ENCODE data around the gene GLB1L.
"Not testable (repeated sequence)": the region's sequence is repeated elsewhere in the genome, so short reads cannot be mapped to it uniquely, and the experiment has no call there.

The GLB1L gene

GRCh38 chr2:219201331-219201730, 43.9 kb downstream of the GLB1L start:
- not testable (repeated sequence) for H3K9me3 Mint-ChIP-seq; H3K4me3 Mint-ChIP-seq; H3K27me3 Mint-ChIP-seq; DNase-seq; H3K36me3 Mint-ChIP-seq (ENCODE audit: low read depth)
- H3K27ac Mint-ChIP-seq: peak overlapping the region; percentile 88
- peaks cover 23% of the 10 kb centered on the region for H3K4me1 Mint-ChIP-seq (ENCODE audit: low read depth)

GRCh38 chr2:219200502-219201326, 44.5 kb downstream of the GLB1L start:
- DNase-seq: peak; percentile 61
- not testable (repeated sequence) for H3K36me3 Mint-ChIP-seq (ENCODE audit: low read depth); H3K9me3 Mint-ChIP-seq; H3K27me3 Mint-ChIP-seq
- Mint-ChIP-seq H3K27ac (peak overlapping the region; percentile 88), H3K4me3 (peak overlapping the region; percentile 73), H3K4me1 (ENCODE audit: low read depth) (peaks cover 19% of the 10 kb centered on the region)

- H3K4me3 Mint-ChIP-seq: peak overlapping the region; percentile 46
- peak overlapping the region; percentile 34 for H3K27ac Mint-ChIP-seq
- H3K4me1 Mint-ChIP-seq (ENCODE audit: low read depth): peaks cover 19% of the 10 kb centered on the region
- H3K9me3 Mint-ChIP-seq: peaks cover 6% of the 10 kb centered on the region
- H3K27me3 Mint-ChIP-seq: peaks cover 5% of the 10 kb centered on the region
- no peaks in the 10 kb centered on the region for H3K36me3 Mint-ChIP-seq (ENCODE audit: low read depth)
- no peak for DNase-seq
These were observed 45.6 kb downstream of the GLB1L start for GRCh38 chr2:219199470-219200211.

GRCh38 chr2:219198974-219199373, 46.3 kb downstream of the GLB1L start:
- no peak for DNase-seq
- peak overlapping the region; percentile 34 for H3K27ac Mint-ChIP-seq
- H3K27me3 Mint-ChIP-seq: peaks cover 5% of the 10 kb centered on the region
- H3K36me3 Mint-ChIP-seq (ENCODE audit: low read depth): no peaks in the 10 kb centered on the region
- peaks cover 19% of the 10 kb centered on the region for H3K4me1 Mint-ChIP-seq (ENCODE audit: low read depth)
- H3K9me3 Mint-ChIP-seq: peaks cover 4% of the 10 kb centered on the region
- peak overlapping the region; percentile 46 for H3K4me3 Mint-ChIP-seq

GRCh38 chr2:219197388-219197787, 47.9 kb downstream of the GLB1L start:
- Mint-ChIP-seq H3K4me3 (no peak overlapping the region), H3K9me3 (no peaks in the 10 kb centered on the region), H3K36me3 (ENCODE audit: low read depth) (no peaks in the 10 kb centered on the region), H3K4me1 (ENCODE audit: low read depth) (peaks cover 19% of the 10 kb centered on the region), H3K27me3 (peaks cover 5% of the 10 kb centered on the region), H3K27ac (no peak overlapping the region)
- no peak for DNase-seq

- DNase-seq: no peak
- H3K4me3 Mint-ChIP-seq: no peak overlapping the region
These were observed 58.3 kb downstream of the GLB1L start for GRCh38 chr2:219186754-219187456.

More at GRCh38 chr2:219186754-219187456, 58.3 kb downstream of the GLB1L start:
- Mint-ChIP-seq H3K27me3 (no peaks in the 10 kb centered on the region), H3K9me3 (no peaks in the 10 kb centered on the region), H3K4me1 (ENCODE audit: low read depth) (peaks cover 33% of the 10 kb centered on the region), H3K36me3 (ENCODE audit: low read depth) (peaks cover 43% of the 10 kb centered on the region), H3K27ac (peak overlapping the region; percentile 88)

All from activated T-cell treated with anti-CD3 and anti-CD28 coated beads, Interleukin-2, amount 50 U/mL, for 24 hours (primary cell).